HG03064 (cell line): Measurements from ENCODE around the gene DIAPH3.
"Not testable (repeated sequence)": the region's sequence is repeated elsewhere in the genome, so short reads cannot be mapped to it uniquely, and the experiment has no call there.

Experiments
- ATAC-seq: cut with Tn5 transposase; IDR thresholded peaks from one replicate; pipeline ENCODE4 v1.9.1; 2021; ENCODE audit warnings: low read depth; ENCODE audit not compliant: unreplicated experiment

Gene DIAPH3

GRCh38 chr13:60163478-60164233 is at the start of gene DIAPH3:
TSS of gene DIAPH3 (minus strand) at chr13:60163928. CDS start at chr13:60163766, 162 bp downstream.
- ATAC-seq = peak; percentile 99

- no peak for ATAC-seq
Measured at GRCh38 chr13:60213236-60213744, 49.6 kb upstream of the DIAPH3 start.

GRCh38 chr13:60211548-60211947 is 47.8 kb upstream of the DIAPH3 start:
- no peak for ATAC-seq

- ATAC-seq = no peak
Measured at GRCh38 chr13:60210510-60211330, 47.0 kb upstream of the DIAPH3 start.

- not testable (repeated sequence) for ATAC-seq
Measured at GRCh38 chr13:60205499-60205898, 41.8 kb upstream of the DIAPH3 start.

GRCh38 chr13:60201286-60201685 is 37.6 kb upstream of the DIAPH3 start:
- ATAC-seq = no peak

- ATAC-seq = not testable (repeated sequence)
Measured at GRCh38 chr13:60195893-60196292, 32.2 kb upstream of the DIAPH3 start.

GRCh38 chr13:60182907-60183306 is 19.2 kb upstream of the DIAPH3 start:
- no peak for ATAC-seq

GRCh38 chr13:60178327-60178726 is 14.6 kb upstream of the DIAPH3 start:
- no peak for ATAC-seq

GRCh38 chr13:60175571-60175970 is 11.8 kb upstream of the DIAPH3 start:
- no peak for ATAC-seq

- ATAC-seq = no peak
Measured at GRCh38 chr13:60174113-60174512, 10.4 kb upstream of the DIAPH3 start.

GRCh38 chr13:60172111-60172510 is 8.4 kb upstream of the DIAPH3 start:
- ATAC-seq = no peak

- no peak for ATAC-seq
Measured at GRCh38 chr13:60170414-60170813, 6.7 kb upstream of the DIAPH3 start.

- ATAC-seq = no peak
Measured at GRCh38 chr13:60169239-60170031, 5.7 kb upstream of the DIAPH3 start.

- no peak for ATAC-seq
Measured at GRCh38 chr13:60167121-60167520, 3.4 kb upstream of the DIAPH3 start.

- no peak for ATAC-seq
Measured at GRCh38 chr13:60165391-60166099, 1.8 kb upstream of the DIAPH3 start.

- peak; percentile 17 for ATAC-seq
Measured at GRCh38 chr13:60164234-60164889, 634 bp upstream of the DIAPH3 start.

GRCh38 chr13:60162096-60162495 is 1.6 kb downstream of the DIAPH3 start:
- ATAC-seq = no peak

- ATAC-seq = peak; percentile 45
Measured at GRCh38 chr13:60158321-60158801, 5.4 kb downstream of the DIAPH3 start.
